Mammary microvascular endothelial cell (primary cell): ENCODE results near the gene OR51B5. TPM values are rescaled to one million over a fixed set of nuclear protein-coding genes. Genes with fewer than 3 reads are reported as not detected.

Source experiments
- total RNA-seq: library from RNA; depleted of rRNA; stranded (reverse); fragments of >200 nt; gene quantifications from 2 replicates; pipeline ENCODE4 v1.2.3, GENCODE V29; 2015

Gene OR51B5
- total RNA-seq, result not detected in 2 replicates

GRCh38 chr11:5343474-5344335 lies at the start of gene OR51B5:
TSS of gene OR51B5 (minus strand) at chr11:5343524. CDS start at chr11:5343524, 0 bp downstream.

GRCh38 chr11:5383576-5383975 lies 40.3 kb upstream of the OR51B5 start, which contains the start of gene OR51M1:
TSS of gene OR51M1 (plus strand) at chr11:5383812. CDS start at chr11:5389399, 5,587 bp downstream.

GRCh38 chr11:5351208-5351607 lies 7.9 kb upstream of the OR51B5 start, which contains the start of gene OR51B6:
TSS of gene OR51B6 (plus strand) at chr11:5351508. CDS start at chr11:5351508, 0 bp downstream.

GRCh38 chr11:5324197-5324596 lies 19.1 kb downstream of the OR51B5 start, which contains the start of gene OR51B2:
TSS of gene OR51B2 (minus strand) at chr11:5324297. CDS start at chr11:5324297, 0 bp downstream.

GRCh38 chr11:5301846-5302245 lies 41.5 kb downstream of the OR51B5 start, which contains the start of gene OR51B4:
TSS of gene OR51B4 (minus strand) at chr11:5301946. CDS start at chr11:5301946, 0 bp downstream.

Other genes starting within 250 kb of the OR51B5 start
- not detected in 2 replicates for gene OR52A5, start 205.2 kb downstream of the OR51B5 start, total RNA-seq
- not detected in 2 replicates for gene OR52A1, start 188.8 kb downstream of the OR51B5 start, total RNA-seq
- gene OR51V1, start 142.8 kb downstream of the OR51B5 start, total RNA-seq, result not detected in 2 replicates
- not detected in 2 replicates for gene HBB, start 116.5 kb downstream of the OR51B5 start, total RNA-seq
- not detected in 2 replicates for gene HBD, start 109.0 kb downstream of the OR51B5 start, total RNA-seq
- gene HBG1, start 93.7 kb downstream of the OR51B5 start, total RNA-seq, result not detected in 2 replicates
- gene HBG2, start 88.7 kb downstream of the OR51B5 start, total RNA-seq, result not detected in 2 replicates
- not detected in 2 replicates for gene HBE1, start 73.6 kb downstream of the OR51B5 start, total RNA-seq
- gene OR51B4, start 41.6 kb downstream of the OR51B5 start, total RNA-seq, result not detected in 2 replicates
- gene OR51B2, start 19.2 kb downstream of the OR51B5 start, total RNA-seq, result not detected in 2 replicates
- gene OR51B6, start 8.0 kb upstream of the OR51B5 start, total RNA-seq, result not detected in 2 replicates
- gene OR51M1, start 40.3 kb upstream of the OR51B5 start, total RNA-seq, result not detected in 2 replicates
- not detected in 2 replicates for gene OR51Q1, start 78.6 kb upstream of the OR51B5 start, total RNA-seq
- not detected in 2 replicates for gene OR51I1, start 98.0 kb upstream of the OR51B5 start, total RNA-seq
- gene OR51I2, start 105.8 kb upstream of the OR51B5 start, total RNA-seq, result not detected in 2 replicates
- not detected in 2 replicates for gene OR52D1, start 145.2 kb upstream of the OR51B5 start, total RNA-seq
- not detected in 2 replicates for gene UBQLN3, start 166.4 kb upstream of the OR51B5 start, total RNA-seq
- gene UBQLNL, start 173.2 kb upstream of the OR51B5 start, total RNA-seq, result 0.25 TPM in 1 of 2 replicates, not detected in the other
- not detected in 2 replicates for gene OR52H1, start 205.0 kb upstream of the OR51B5 start, total RNA-seq
- gene OR52B6, start 237.4 kb upstream of the OR51B5 start, total RNA-seq, result not detected in 2 replicates